ENCODE results near the gene TSPYL2.

TSPYL2 gene

DNA sequence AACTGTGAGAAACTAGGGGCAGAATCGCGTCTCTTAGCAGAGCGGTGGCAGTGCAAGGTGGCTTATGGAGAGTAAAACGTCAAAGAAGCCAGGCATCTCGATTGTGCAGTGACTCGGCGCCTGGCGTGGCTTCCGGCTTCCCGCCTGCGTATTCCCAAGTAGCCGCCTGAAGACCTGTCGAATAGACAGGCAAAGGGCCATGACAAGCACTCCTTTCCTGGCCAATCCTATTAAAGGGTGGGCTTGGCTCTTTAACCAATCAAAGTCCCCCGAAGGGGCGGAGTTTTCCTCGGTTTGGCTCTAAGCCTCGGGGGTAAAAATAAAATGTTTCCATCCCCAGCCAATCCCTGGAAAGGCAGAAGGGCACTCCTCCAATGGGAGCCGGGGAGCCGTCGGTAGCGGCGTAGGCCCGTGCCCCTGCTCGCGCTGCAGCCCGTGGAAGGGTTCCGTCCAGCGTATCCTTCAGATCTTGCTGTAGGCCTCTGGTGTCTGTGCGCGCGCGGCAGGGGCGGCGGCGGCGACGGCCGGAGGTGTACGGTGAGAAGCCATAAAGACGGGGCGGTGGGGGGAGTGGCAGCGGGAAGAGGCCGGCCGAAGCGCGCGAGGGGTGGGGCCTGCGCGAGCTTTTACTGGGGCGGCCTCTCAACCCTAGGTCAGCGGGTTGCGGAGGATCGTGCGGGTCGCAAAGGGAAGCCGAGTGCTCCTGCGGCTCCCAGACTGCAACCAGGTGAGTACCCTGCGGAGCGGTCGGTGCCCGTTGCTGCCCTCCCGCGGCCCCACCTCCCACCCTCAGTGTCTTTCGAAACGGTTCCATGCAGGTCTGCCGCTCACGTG lies 11.8 kb downstream of the TSPYL2 start, which contains the start of gene KANTR:
KANTR (plus strand) TSS at position 395 of the 834 bp plus-strand sequence. CDS start 30,131 bp downstream, outside the sequence.
- peak within 1 kb of the TSS; percentile 80 for H3K4me3 ChIP-seq (ENCODE audit: low read depth, low read length)
- DNase-seq (ENCODE audit: low read depth), result peak; percentile 94
- peak; percentile 59 for TF ChIP-seq POLR2A (IDR thresholded peaks at IDR 0.05; ENCODE audit: extremely low read depth, insufficient read length)
- TF ChIP-seq, protein P1, sequence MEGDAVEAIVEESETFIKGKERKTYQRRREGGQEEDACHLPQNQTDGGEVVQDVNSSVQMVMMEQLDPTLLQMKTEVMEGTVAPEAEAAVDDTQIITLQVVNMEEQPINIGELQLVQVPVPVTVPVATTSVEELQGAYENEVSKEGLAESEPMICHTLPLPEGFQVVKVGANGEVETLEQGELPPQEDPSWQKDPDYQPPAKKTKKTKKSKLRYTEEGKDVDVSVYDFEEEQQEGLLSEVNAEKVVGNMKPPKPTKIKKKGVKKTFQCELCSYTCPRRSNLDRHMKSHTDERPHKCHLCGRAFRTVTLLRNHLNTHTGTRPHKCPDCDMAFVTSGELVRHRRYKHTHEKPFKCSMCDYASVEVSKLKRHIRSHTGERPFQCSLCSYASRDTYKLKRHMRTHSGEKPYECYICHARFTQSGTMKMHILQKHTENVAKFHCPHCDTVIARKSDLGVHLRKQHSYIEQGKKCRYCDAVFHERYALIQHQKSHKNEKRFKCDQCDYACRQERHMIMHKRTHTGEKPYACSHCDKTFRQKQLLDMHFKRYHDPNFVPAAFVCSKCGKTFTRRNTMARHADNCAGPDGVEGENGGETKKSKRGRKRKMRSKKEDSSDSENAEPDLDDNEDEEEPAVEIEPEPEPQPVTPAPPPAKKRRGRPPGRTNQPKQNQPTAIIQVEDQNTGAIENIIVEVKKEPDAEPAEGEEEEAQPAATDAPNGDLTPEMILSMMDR (IDR thresholded peaks at IDR 0.05; ENCODE audit: low read depth, low read length), result no peak

DNA sequence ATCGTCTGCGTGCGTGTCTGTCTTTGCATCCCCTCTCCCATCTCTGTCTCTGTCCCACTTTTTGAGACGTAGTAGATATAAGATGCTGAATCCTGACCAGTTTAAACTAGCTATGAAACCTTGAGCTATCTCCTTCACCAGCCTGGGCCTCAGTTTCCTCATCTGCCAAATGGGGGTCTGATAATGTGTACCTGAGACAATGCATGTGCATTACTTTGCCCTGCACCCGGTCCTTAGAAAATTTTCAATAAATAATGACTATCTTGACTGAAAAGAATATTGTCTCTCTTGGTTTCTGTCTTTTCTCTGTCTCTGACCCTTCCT lies 12.4 kb downstream of the TSPYL2 start:
- no peak for DNase-seq (ENCODE audit: low read depth)
- peak overlapping the region; percentile 80 for H3K4me3 ChIP-seq (ENCODE audit: low read depth, low read length)
- no peak for TF ChIP-seq POLR2A (IDR thresholded peaks at IDR 0.05; ENCODE audit: extremely low read depth, insufficient read length)
- TF ChIP-seq, protein P2, sequence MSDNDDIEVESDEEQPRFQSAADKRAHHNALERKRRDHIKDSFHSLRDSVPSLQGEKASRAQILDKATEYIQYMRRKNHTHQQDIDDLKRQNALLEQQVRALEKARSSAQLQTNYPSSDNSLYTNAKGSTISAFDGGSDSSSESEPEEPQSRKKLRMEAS (IDR thresholded peaks at IDR 0.05; ENCODE audit: low read depth, low read length), result peak; percentile 59; the same call in 1 of the 2 replicates

DNA sequence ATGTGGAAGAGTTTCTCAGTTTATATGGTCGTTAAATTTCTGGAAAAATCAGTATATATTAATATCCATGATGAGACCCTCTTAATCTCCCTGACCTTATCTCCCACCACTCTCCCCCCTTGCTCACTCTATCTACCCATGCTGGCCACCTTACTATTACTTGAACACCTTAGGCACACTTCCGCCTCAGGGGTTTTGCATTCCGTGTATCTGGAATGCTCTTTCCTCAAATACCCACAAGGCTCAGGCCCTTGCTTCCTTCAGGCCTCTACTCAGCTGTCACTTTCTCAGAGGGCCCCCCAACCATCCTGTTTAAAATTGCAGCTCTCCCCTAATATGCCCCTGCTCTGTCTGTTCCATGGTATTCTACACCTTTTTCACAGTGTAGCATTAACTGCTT lies 13.6 kb downstream of the TSPYL2 start:
- DNase-seq (ENCODE audit: low read depth), result no peak
- H3K4me3 ChIP-seq (ENCODE audit: low read depth, low read length), result no peak overlapping the region
- TF ChIP-seq MYC (IDR thresholded peaks at IDR 0.05; ENCODE audit: low read depth, low read length) (no peak), POLR2A (IDR thresholded peaks at IDR 0.05; ENCODE audit: extremely low read depth, insufficient read length) (no peak)
- TF ChIP-seq, protein P1 (IDR thresholded peaks at IDR 0.05; ENCODE audit: low read depth, low read length), result no peak
- TF ChIP-seq, protein P2 (IDR thresholded peaks at IDR 0.05; ENCODE audit: low read depth, low read length), result no peak

DNA sequence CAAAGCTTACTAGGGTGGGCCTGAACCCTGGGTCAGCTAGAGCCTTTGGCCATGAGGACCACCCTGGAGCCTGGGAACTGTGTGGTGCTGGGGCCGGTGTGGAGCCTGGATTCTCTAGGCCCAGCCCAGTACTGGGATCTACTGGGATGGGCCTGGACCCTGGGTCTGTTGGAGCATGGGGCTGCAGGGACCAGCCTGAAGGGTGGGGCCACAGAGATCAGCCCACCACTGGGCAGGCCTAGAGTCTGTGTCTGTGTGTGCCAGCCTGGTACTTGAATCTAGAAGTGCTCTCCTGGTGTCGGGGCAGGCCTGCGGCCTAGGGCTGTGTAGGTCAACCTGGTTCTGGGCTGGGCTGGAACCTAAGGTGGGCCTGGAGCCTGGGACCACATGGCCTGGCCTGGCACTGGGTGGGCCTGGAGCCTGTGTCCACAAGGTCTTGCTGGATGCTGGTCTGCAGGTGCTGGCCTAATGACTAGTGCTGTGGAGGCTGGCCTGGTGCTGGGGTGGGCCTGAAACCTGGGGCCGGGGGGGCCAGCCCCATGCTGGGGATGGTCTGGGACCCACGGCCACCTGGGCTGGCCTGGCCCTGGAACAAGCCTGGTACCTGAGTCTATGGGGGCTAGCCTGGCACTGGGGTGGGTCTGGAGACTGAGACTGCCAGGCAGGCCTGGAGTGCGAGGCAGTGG lies 32.8 kb downstream of the TSPYL2 start:
- TF ChIP-seq, protein P1 (IDR thresholded peaks at IDR 0.05; ENCODE audit: low read depth, low read length), result no peak
- no peak for TF ChIP-seq POLR2A (IDR thresholded peaks at IDR 0.05; ENCODE audit: extremely low read depth, insufficient read length)
- TF ChIP-seq, protein P2 (IDR thresholded peaks at IDR 0.05; ENCODE audit: low read depth, low read length), result no peak
- no peak for TF ChIP-seq MYC (IDR thresholded peaks at IDR 0.05; ENCODE audit: low read depth, low read length)
- no peak overlapping the region for H3K4me3 ChIP-seq (ENCODE audit: low read depth, low read length)
- no peak for DNase-seq (ENCODE audit: low read depth)

DNA sequence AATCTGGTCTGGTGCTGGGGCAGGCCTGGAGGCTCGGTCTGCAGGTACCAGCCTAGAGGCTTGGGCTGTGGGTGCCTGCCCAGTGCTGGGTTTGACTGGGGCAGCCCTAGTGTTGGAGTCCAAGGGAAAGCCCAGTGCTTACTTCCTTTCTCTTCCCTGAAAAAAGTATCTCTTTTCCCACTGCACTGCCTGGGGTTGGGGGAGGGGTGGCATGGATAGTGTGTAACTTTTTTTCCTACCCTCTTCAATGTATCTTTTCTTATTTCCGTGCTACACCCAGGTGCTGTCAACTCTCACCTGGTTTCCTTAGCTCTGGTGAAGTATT lies 33.3 kb downstream of the TSPYL2 start:
- DNase-seq (ENCODE audit: low read depth), result no peak
- TF ChIP-seq POLR2A (IDR thresholded peaks at IDR 0.05; ENCODE audit: extremely low read depth, insufficient read length) (no peak), MYC (IDR thresholded peaks at IDR 0.05; ENCODE audit: low read depth, low read length) (no peak)
- TF ChIP-seq, protein P1 (IDR thresholded peaks at IDR 0.05; ENCODE audit: low read depth, low read length), result no peak
- TF ChIP-seq, protein P2 (IDR thresholded peaks at IDR 0.05; ENCODE audit: low read depth, low read length), result no peak
- H3K4me3 ChIP-seq (ENCODE audit: low read depth, low read length), result no peak overlapping the region

DNA sequence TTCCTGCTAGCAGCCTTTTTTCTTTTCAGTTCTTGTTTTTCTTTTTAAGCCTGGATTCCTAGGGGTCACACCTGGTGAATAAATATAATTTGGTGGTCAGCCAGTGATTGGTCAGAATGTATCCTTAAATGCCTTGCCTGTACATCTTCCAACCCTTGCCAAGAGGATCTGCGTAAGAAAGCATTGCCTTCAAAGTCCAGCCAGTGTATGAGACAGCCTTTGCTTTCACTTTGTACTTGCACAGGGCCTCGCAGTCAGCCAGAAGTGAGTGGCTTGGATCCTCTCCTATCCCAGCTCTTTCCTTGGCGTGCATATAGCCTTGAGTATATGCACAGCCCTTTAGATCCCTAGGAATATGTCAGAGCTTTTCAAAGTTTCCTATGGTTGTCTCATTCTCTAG lies 33.9 kb downstream of the TSPYL2 start:
- TF ChIP-seq, protein P2 (IDR thresholded peaks at IDR 0.05; ENCODE audit: low read depth, low read length), result no peak
- TF ChIP-seq, protein P1 (IDR thresholded peaks at IDR 0.05; ENCODE audit: low read depth, low read length), result no peak
- no peak for DNase-seq (ENCODE audit: low read depth)
- no peak overlapping the region for H3K4me3 ChIP-seq (ENCODE audit: low read depth, low read length)

Data from NB4 (cell line).